ENCODE data around the gene TMEM221.
"Not testable (repeated sequence)": the region's sequence is repeated elsewhere in the genome, so short reads cannot be mapped to it uniquely, and the experiment has no call there.

TMEM221 gene

GRCh38 chr19:17448131-17448967, at the start of gene TMEM221:
TMEM221 (minus strand) TSS chr19:17448668; CDS start chr19:17448462, 206 bp downstream.
- peak; percentile 50 for DNase-seq (ENCODE audit: low spot score)

DNA sequence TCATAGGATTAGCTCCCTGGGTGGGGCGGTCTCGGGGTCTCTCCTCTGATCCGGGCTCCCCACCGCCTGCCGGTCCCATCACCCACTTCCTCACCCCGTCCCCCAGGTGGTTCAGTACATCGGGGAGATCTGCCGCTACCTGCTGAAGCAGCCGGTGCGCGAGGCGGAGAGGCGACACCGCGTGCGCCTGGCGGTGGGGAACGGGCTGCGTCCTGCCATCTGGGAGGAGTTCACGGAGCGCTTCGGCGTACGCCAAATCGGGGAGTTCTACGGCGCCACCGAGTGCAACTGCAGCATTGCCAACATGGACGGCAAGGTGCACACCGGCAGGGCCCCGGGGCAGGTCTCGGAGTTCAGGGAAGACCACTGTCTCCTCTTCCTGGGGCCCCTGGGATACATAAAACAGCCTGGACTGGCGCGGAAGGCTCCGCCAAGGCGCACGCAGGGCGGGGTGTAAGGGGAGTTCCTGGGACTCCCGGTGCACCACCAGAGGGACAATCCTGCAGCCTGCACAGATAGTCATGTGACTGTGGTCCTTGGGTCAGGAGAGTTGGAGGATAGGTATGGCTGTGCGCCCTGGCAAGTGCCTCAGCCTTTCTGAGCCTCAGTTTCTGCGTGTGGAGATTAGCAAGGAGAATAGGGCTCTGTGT, 48.8 kb upstream of the TMEM221 start:
- DNase-seq (ENCODE audit: low spot score) = no peak

DNA sequence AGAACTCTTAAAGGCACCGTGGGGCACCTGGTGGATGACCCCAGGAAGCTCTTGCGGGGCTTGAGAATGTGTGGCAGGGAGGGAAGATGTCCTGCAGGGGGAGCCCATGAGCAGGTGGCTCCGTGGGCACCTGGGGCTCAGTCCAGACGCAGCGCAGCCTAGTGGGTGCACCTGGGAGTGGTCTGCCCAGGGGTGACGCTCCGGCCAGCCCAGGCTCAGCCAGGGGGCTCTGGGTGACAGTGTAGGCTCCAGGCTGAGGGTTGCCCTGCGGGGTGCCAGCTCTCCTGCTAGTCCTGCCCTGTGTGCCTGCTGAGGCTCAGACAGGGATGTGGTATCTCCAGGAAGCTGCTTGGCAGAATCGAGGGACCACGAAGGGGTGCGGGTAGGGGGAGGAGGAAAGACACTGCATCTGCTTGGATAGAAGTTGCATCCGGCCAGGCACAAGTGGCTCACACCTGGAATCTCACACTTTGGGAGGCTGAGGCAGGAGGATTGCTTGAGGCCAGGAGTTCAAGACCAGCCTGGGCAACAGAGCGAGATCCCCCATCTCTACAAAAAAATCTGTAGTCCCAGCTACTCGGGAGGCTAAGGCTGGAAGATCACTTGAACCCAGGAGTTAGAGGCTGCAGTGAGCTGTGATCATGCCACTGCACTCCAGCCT, 48.0 kb upstream of the TMEM221 start:
- peak; percentile 76 for DNase-seq (ENCODE audit: low spot score)

DNA sequence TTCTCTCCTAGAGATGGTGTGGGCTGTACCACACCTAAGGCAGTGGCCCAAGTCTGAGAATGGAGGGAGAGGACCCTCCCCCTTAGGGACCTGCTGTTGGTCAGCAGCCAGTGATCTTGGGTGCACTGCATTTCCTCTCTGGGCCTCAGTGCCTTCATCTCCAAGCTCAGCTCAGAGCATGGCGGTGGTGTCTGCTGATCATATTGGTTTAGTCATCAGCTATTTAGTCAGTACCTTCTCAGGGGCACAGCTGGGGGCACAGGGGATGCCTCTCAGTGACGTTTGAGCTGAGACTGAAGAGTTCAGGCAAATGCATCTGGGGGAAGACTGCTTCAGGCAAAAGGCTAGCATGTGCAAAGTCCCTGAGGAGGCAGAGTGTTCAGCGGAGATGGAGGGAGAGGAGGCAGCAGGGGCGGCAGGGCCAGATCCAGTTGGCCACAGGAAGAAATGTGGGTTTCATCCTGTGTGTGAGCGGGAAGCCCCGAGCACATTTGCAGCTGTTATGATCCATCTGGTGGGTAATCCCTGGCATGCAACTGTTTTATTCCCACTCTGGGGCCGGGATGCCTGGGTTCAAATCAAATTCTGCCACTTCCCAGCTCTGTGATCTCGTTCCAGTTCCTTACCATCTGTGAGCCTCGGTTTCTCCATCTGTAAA, 47.3 kb upstream of the TMEM221 start:
- no peak for DNase-seq (ENCODE audit: low spot score)

GRCh38 chr19:17491287-17491686, 42.8 kb upstream of the TMEM221 start:
- DNase-seq (ENCODE audit: low spot score) = no peak

DNA sequence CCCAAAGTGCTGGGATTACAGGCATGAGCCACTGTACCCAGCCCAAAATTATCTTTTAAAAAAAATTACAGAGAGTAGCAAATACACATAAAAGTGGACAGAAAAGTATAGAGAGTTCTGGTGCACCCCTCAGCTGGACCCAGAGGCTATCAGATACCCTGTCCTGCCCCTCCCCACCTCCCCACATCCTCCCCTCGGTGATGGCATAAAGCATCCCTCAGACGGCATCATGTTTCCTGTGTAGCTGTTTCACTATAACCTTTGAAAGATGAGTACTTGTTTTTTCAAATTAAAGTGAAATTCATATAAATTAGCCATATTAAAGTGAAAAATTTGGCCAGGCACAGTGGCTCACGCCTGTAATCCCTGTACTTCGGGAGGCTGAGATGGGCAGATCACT, 41.9 kb upstream of the TMEM221 start:
- DNase-seq (ENCODE audit: low spot score) = peak; percentile 30

DNA sequence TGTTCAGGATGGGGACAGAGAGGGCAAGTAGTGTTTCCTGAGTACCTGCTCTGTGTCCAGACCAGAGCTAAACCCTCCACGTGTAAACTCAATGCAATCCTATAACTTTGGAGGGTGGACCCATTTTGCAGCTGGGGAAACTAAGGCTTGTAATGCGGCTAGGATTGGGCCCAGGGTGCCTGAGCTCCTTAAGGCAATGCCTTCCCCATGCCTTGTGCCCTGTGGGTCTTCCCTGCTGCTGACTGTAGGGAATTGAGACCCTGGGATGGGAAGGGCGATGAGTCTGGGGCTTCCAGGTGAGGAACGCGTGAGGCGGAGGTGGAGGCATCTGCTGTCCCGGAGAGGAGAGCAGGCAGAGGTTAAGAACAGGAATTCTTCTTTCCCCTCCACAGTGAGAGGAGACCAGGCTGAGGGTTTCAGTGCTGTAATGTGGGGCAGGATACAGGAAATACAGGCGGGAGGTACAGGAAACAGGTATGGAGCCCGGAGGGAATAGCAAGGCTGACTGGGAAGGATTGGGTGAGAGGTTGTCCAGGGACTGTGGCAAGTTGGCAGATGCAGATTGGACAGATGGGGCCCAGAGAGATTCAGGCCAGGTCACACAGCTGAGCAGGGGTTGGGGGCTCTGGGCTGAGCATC, 41.0 kb upstream of the TMEM221 start:
- no peak for DNase-seq (ENCODE audit: low spot score)

DNA sequence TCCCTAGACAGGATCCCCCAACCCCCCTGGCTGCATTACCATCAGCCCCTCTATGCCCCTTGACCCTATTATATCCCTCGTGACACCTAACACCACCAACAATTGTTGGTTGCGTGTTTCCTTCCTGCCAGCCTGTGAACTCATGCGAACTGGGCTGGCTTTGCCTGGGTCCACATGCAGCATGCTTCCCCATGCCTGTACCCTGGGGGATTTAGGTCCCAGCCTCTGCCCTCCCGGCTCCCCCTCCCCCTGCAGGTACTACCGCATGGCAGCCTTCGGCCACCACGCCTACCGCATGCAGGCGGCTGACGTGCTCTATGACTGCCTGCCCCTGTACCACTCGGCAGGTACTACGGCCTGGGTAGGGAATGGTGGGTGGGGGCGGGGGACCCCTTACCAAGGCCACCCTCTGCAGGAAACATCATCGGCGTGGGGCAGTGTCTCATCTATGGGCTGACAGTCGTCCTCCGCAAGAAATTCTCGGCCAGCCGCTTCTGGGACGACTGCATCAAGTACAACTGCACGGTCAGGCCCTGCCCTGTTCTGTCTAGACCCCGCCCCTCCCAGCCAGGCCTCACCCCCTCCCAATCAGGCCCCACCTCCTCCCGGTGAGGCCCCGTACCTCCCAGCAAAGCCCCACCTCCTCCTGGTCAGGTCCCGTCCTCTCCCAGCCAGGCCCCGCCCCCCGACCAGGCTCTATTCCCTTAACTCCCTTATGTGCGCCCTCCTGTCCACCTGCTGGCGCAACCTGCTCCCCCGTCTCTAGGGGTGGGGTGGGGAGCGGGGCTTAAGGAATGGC, 40.3 kb upstream of the TMEM221 start:
- DNase-seq (ENCODE audit: low spot score) = peak; percentile 78

DNA sequence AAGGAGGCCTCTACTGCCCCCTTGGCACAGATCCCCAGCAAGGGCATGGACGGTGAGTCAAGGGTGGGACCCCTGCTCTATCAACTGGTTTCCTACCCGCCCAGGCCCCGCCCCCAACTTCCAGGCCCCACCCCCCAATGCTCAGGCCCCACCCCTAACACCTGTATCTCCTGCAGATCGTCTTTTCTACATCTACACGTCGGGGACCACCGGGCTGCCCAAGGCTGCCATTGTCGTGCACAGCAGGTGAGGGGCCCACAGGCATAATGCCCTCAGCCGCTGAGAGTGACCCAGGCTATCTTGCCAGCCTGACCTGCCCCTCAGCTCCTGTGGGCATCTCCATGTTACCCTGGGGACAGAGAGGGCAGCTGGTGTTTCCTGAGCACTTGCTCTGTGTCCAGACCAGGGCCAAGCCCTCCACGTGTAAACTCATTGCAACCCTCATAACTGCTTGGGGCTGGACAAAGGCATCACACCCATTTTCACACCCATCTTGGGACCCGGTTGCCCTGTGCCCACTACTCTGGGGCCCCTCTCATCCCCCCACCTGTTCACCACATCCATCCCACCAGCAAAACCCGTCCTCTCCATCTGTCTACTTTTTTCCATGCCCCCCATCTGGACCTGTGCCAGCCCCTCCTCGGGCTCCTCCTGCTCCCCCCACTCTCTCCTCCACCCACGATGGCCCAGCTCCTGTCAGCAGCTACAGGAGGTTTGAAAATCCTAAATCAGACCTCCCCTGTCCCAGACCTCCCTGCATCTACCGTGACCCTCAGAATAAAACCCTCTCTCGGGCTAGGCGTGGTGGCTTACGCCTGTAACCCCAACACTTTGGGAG, 39.0 kb upstream of the TMEM221 start:
- no peak for DNase-seq (ENCODE audit: low spot score)

DNA sequence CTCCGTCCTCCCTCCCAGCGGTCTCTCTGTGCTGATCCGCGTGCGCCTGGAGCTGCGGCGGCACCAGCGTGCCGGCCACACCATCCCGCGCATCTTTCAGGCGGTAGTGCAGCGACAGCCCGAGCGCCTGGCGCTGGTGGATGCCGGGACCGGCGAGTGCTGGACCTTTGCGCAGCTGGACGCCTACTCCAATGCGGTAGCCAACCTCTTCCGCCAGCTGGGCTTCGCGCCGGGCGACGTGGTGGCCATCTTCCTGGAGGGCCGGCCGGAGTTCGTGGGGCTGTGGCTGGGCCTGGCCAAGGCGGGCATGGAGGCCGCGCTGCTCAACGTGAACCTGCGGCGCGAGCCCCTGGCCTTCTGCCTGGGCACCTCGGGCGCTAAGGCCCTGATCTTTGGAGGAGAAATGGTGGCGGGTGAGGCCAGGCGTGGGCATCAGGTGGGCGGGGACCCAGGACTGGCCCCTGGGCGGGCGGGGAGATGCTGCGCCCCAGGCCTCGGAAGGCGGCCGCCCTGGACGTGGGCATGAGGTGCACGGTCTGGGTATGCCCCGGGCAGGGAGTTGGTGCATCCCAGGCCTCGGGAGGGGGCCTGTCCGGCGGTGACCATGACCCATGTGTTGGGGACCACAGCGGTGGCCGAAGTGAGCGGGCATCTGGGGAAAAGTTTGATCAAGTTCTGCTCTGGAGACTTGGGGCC, 38.2 kb upstream of the TMEM221 start:
- DNase-seq (ENCODE audit: low spot score) = no peak

- no peak for DNase-seq (ENCODE audit: low spot score)
Measured at GRCh38 chr19:17484520-17485185, 36.2 kb upstream of the TMEM221 start.

DNA sequence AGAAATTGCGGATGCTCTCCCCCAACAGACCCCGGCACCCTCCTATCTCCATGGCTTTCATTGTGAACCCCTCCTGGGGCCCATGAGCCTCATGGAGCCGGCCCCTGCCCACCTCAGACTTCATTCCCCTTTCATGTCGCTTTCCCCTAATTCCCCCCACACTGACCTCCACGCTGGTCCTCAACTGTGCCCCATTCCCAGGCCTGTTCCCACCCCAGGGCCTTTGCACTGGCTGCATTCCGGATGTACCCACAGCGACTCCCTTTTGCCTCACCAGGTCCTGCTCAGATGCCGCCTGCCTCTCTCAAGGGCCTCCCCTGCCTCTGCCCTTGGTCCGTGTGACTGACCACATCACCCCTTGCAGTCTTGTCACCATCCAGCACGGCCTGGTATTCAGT, 35.1 kb upstream of the TMEM221 start:
- no peak for DNase-seq (ENCODE audit: low spot score)

- DNase-seq (ENCODE audit: low spot score) = no peak
Measured at GRCh38 chr19:17482877-17483604, 34.6 kb upstream of the TMEM221 start.

DNA sequence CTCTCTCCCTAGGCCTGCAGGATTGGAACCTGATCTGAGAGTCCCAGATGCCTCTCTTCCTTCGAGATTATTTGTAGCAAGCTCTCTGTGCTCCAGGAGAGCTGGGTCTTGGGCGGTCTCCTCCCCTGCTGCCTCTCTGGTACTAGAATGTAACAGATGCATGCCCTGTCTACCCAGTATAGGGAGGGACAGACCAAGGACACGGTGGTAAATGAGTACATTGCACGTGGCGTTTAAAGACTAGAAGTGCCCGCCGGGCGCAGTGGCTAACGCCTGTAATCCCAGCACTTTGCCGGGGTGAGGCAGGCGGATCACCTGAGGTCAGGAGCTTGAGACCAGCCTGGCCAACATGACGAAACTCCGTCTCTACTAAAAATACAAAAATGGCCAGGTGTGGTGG, 33.5 kb upstream of the TMEM221 start:
- DNase-seq (ENCODE audit: low spot score) = no peak

- DNase-seq (ENCODE audit: low spot score) = no peak
Measured at GRCh38 chr19:17479325-17479791, 30.9 kb upstream of the TMEM221 start.

GRCh38 chr19:17475541-17476115, 27.2 kb upstream of the TMEM221 start:
- DNase-seq (ENCODE audit: low spot score) = no peak

- not testable (repeated sequence) for DNase-seq (ENCODE audit: low spot score)
Measured at GRCh38 chr19:17475011-17475540, 26.6 kb upstream of the TMEM221 start.

GRCh38 chr19:17473041-17473440, 24.6 kb upstream of the TMEM221 start:
- peak; percentile 9 for DNase-seq (ENCODE audit: low spot score)
